Medulla oblongata (tissue), 1 donor: ENCODE measurements around the gene CAPN14.

Experiments used
- DNase-seq: peaks from one replicate; pipeline ENCODE4 v3.0.0-alpha.2; 2015; ENCODE audit errors: extremely low spot score

Gene CAPN14

GRCh38 chr2:31226266-31226665, 9.0 kb upstream of the CAPN14 start:
- no peak for DNase-seq

- no peak for DNase-seq
These were observed 6.4 kb upstream of the CAPN14 start for GRCh38 chr2:31223749-31224148.

- DNase-seq, result no peak
These were observed 5.7 kb upstream of the CAPN14 start for GRCh38 chr2:31223026-31223425.

DNA sequence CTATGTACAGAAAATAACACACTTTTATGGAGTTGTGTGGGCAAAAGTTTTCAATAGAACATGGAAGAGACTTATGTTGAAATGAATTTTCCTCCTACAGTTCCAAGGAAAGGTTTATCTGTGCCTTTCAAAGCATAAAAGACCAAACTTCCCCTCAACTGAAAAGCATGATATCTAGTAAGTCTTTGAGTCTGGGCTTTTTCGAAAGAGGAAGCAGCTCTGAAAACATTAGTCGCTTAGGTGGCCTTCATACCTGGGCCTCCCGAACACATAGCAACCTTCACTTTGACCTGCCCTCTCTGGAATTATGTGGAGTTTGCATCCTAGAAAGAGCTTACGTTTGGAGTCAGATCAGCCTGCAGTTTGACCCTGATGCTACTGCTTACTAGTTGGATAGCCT, 4.8 kb upstream of the CAPN14 start:
- DNase-seq, result no peak

DNA sequence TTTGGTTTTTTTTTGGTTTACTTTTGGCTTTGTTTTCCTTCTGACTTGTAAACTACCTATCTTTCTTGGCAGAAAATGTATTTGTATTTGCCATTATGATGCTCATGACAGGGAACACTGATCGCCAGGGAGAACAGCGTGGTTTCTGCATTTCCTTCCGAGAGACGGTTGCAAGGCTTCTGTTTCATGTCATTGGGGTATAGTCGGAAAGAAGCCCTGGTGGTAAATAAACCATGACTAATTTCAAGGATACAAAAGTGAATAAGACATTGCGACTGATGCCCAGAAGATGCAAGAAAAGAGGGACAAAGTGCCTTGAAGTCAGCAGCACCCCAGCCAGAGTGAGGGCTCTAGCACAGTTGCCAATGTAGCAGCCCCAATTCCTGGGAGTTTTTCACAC, 4.2 kb upstream of the CAPN14 start:
- no peak for DNase-seq

- peak; percentile 26 for DNase-seq
These were observed 2.0 kb upstream of the CAPN14 start for GRCh38 chr2:31219131-31219969.

GRCh38 chr2:31216734-31217133, 581 bp downstream of the CAPN14 start:
- no peak for DNase-seq

DNA sequence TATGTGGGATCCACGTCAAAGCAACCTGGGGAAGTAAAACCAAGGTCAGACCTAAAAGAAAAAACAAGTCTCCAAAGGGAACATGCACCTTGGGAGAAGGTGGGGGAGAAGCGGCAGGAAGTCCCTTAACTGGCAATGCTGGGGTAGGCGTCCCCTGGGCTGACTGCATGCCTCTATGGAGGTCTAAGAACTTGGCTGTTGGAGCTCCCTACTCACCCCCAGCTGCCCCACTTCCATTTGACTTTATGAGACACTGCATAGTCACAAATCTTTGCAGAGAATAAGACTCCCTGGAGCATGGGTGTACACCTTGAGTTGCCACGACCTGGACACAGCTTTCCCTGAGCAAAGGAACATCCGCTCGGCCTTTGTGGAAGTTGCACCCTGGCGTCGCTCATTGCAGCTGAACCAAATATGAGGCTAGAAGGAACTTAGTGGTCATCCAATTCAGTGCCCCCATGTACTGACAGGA, 2.8 kb downstream of the CAPN14 start:
- no peak for DNase-seq

DNA sequence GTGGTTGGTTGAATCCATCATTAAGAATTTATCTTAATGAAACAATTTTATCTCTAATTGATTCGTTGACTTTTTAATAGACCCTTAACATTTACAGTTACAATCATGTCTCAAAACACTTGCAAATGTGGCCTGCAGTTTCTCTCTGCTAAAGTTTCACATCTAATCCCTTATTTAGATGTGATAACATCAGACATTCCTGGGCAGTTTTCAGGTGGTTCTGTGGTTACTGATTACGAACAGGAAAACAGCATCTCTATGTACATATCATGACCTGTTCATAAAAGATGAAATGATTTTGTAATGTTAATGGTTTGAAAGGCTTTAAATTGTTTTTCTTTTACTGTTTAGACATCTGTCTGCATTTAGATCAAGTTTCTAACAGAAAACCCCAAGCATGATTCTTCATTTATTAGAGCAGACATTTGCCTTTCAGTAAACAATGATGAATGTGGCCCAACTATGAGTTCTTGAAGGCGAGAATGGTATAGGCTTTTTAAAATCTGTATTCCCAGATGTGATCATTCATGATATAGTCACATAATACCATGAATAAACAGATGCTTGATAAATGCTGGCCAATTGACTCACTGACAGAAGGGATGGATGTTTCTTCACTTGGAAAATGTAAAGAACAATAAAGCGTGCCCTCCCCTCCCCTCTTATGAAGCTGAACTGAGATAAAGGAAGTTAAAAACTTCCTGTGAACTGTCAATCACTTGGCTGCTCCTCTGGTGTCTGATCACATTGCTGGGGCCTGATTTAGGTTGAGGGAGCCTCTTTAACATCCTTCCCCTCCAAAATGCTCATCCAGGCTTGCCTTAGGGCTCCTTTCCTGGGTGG, 3.5 kb downstream of the CAPN14 start:
- no peak for DNase-seq

GRCh38 chr2:31212659-31213600, 4.4 kb downstream of the CAPN14 start:
- no peak for DNase-seq

- no peak for DNase-seq
These were observed 9.1 kb downstream of the CAPN14 start for GRCh38 chr2:31208240-31208639.

DNA sequence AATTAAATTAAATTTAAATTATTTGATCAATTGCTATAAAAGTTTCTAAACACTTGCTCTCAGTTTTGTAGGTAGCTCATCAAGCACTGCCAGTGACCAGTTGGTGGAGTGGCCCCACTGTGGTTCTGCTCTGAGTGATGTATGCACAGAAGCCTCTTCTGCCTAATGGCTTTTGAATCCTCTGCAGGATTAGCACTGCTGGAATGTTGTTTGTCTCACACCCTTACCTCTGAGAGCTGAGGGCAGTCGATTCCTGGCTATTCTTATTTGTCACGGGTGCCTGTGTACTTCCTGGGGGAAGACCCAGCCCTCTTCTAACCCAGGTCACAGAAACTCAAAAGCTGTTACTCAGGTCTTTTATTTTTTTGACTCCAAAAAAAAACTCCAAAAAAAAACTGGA, 9.5 kb downstream of the CAPN14 start:
- no peak for DNase-seq

DNA sequence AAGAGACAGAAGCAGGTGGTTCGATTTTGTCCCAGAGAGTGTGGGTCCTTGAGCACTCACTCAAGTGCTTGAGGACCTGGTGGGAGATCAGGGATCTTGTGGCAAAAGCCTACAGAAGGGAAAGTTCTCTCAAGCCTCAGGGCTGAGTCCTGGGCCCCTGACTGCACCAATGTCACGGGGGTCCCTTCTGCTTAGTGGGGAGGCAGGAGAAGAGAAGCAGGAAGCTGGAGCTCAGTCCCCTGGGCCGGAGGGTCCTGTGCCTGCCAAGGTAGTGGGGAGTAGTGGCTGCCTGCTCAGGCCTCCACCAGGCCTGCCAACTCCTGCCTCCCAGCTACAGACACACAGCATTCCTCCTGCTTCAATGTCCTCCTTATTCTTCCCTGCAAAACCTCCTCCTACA, 11.7 kb downstream of the CAPN14 start:
- no peak for DNase-seq

- DNase-seq, result no peak
These were observed 12.1 kb downstream of the CAPN14 start for GRCh38 chr2:31205186-31205585.

DNA sequence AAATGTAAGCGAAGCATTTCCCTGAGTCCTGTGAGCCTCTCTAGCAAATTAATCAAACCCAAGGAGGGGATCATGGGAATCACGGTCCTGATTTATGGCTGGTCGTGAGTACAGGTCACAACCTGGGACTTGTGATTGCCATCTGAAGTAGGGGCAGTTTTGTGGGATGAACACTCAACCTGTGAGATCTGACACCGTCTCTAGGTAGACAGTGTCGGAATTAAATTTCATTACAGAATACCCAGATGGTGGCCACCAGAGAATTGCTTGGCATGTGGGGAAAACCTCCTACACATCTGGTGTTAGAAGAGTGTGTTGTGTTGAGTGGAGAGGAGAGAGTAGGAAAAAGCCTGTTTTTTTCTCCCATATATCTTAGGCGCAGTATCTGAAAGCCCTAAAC, 12.5 kb downstream of the CAPN14 start:
- no peak for DNase-seq

- no peak for DNase-seq
These were observed 13.4 kb downstream of the CAPN14 start for GRCh38 chr2:31203916-31204315.

DNA sequence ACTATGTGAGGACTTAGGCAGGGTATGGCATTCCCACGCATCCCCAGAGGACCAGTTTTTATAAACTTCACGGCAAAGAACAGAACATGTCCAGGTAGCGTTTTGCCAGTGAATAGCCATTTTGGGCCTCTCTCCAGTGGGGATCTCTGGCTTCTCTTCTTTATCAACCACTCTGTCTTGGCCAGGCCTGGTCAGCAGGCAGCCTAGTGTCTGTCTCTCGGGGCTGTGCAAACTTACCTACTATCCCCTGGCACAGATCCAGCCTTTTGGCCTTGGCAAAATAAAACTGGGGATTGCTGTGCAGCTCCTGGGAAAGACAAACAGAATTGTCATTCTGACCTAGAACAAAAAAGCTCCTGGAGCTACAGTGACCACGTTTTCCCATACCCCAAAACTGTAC, 14.5 kb downstream of the CAPN14 start:
- DNase-seq, result no peak

DNA sequence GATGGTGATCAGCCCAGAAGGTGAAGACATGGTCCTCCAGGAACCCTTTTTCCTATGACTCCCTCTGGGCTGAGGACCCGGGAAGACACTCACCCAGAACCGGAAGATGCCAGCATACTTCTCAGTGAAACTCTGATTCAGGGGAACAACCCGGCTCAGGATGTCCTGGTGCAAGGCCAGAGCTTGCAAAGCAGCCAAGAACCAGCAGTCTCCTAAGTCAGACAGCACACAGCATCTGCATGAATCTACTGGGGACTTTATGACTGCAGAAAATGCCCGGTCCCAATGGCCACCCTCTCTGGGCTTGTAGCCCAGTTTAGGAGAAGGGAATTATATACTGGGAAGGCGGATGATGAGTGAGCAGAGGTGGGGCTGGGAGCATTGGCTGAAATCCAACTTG, 15.3 kb downstream of the CAPN14 start:
- peak; percentile 10 for DNase-seq

DNA sequence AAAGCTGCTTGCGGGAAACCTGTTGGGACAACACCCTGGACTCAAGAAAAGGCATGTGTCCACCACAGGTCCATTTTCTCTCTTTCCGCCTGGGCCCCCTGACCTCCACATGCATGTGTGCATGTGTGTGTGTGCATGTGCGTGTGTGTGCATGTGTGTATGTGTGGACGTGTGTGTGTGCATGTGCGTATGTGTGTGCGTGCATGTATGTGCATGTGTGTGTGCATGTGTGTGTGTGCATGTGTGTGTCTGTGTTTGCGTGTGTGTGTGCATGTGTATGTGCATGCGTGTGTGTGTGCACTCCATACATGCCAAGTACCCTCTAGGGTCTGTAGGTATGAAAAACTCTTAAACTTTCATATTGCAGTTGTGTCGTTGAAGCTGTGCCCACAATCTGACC, 16.3 kb downstream of the CAPN14 start:
- DNase-seq, result no peak

- DNase-seq, result no peak
These were observed 18.1 kb downstream of the CAPN14 start for GRCh38 chr2:31199206-31199605.

GRCh38 chr2:31197669-31198068, 19.6 kb downstream of the CAPN14 start:
- no peak for DNase-seq

GRCh38 chr2:31197166-31197565, 20.1 kb downstream of the CAPN14 start:
- no peak for DNase-seq
